Left lung (tissue), 10 donors: Measurements from ENCODE around the gene SP8. TPM values are rescaled to one million over a fixed set of nuclear protein-coding genes. Genes with fewer than 3 reads are reported as not detected.

Source experiments
- ATAC-seq: fragments of 200-7000 bp; cut with Tn5 transposase; one replicate; pipeline ENCODE4 v1.9.1; 2020; ENCODE audit warnings: moderate library complexity
- DNase-seq, 4 donors: peaks; one replicate each; pipeline ENCODE4 v3.0.0-alpha.2; 2013 to 2020
- H3K27ac ChIP-seq, 2 donors: fragments of 200-600 bp; sonication (generic) in 1 of 2; one replicate each; pipeline versions ENCODE4 v1.5.0 to v1.8.0; 2020 to 2021
- H3K27me3 ChIP-seq, 2 donors: fragments of 200-600 bp; sonication (generic) in 1 of 2; one replicate each; pipeline versions ENCODE4 v1.5.0 to v1.8.0; 2020 to 2021
- H3K36me3 ChIP-seq, 2 donors: fragments of 200-600 bp; sonication (generic) in 1 of 2; one replicate each; pipeline versions ENCODE4 v1.5.0 to v1.8.0; 2020 to 2021
- H3K4me1 ChIP-seq, 2 donors: fragments of 200-600 bp; one replicate each; pipeline ENCODE4 v1.8.0; 2021
- H3K4me3 ChIP-seq, 2 donors: fragments of 200-600 bp; sonication (generic) in 1 of 2; one replicate each; pipeline versions ENCODE4 v1.5.0 to v1.8.0; 2020 to 2021; ENCODE audit warnings: mild to moderate bottlenecking in 1 of 2
- H3K9me3 ChIP-seq, 2 donors: fragments of 200-600 bp; sonication (generic) in 1 of 2; one replicate each; pipeline versions ENCODE4 v1.5.0 to v1.8.0; 2020 to 2021
- CTCF ChIP-seq, 2 donors: fragments of 200-600 bp; sonication (generic) in 1 of 2; IDR thresholded peaks; one replicate each; pipeline versions ENCODE4 v1.5.0 to v1.8.0; 2021; ENCODE audit warnings: antibody characterized with exemption in 2 of 2
- intact Hi-C, 2 donors: fragments of 100-400 bp; cut with DNase I; formaldehyde crosslinking; loops; one replicate each; pipeline versions ENCODE4 v1.11.2 to v1.14.2; 2022
- polyA plus RNA-seq, 6 donors: library from polyadenylated mRNA; unstranded; fragments of 120-200 nt; gene quantifications; one replicate each; pipeline ENCODE4 v1.2.1, GENCODE V29; 2013; ENCODE audit not compliant: insufficient read length in 6 of 6
- total RNA-seq, 2 donors: library from RNA; stranded (reverse); fragmentation: NEBNext Ultra II Directional; extraction: Animal tissue kit (Norgen Biotek cat#: 25700); gene quantifications; one replicate each; pipeline ENCODE4 v1.2.1, GENCODE V29; 2021
- donor health status: DM: no; HTN: yes; CAD: no.
- donor health status: DM: no; HTN: no; CAD: no.

The SP8 gene
- total and polyA plus RNA-seq, 8 donors = not detected

GRCh38 chr7:20778063-20778721 lies 8.5 kb downstream of the SP8 start:
- intact Hi-C loops = loop anchor here in 1 of 2 donors (5.0 kb wide), 1 partner anchor 474 kb away; no protein-coding TSS in a partner anchor
- peaks cover 100% of the 10 kb centered on the region in 2 donors for H3K27me3 ChIP-seq
- no peaks in the 10 kb centered on the region for H3K9me3 ChIP-seq
- peak; percentile 57 to 65 for TF ChIP-seq CTCF (IDR thresholded peaks at IDR 0.05)
- DNase-seq (peak in 2 of 4 donors; percentile 68 to 83), ATAC-seq (peak; percentile 100)
- H3K4me1 ChIP-seq = peaks cover 4 to 14% of the 10 kb centered on the region in 2 donors
- H3K4me3 ChIP-seq = peak overlapping the region in 1 of 2 donors; percentile 7
- H3K36me3 ChIP-seq = no peaks in the 10 kb centered on the region
- H3K27ac ChIP-seq = no peak overlapping the region

DNA sequence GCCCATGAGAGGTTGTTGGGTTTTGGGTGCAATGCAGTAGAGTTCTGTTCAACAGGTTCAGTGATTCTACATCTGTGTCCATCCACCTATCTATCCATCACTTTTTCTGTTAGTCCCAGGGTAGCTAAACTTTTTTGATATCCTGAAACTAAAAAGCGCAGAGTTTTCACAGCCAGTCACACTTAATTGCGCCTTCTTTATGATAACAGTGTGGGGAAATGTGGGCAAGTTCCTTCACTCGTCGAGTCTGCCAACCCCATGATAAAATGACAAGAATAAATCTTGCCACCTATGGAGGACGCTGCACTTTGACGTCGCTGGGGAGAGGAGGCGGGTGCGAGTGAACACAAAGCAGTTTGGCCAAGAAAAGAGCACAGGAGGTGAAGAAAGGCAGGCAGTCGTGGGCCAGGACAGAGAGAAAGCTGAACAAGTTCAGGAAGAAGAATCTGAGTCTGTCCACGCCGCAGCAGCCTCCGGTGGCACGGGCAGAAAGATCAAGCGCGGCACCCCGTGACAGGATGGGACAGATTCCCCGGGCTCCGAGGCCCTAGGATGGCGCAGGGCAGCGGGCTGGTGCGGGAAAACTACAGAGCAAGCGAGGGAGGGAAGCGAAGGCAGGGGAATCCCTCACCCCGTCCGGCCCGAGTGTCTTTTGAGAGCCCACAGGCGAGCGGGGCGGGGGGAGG lies 9.2 kb downstream of the SP8 start:
- H3K4me1 ChIP-seq = peaks cover 4 to 14% of the 10 kb centered on the region in 2 donors
- peaks cover 98 to 100% of the 10 kb centered on the region in 2 donors for H3K27me3 ChIP-seq
- TF ChIP-seq CTCF (IDR thresholded peaks at IDR 0.05) = no peak
- DNase-seq (no peak), ATAC-seq (peak; percentile 66)
- no peaks in the 10 kb centered on the region for H3K36me3 ChIP-seq
- intact Hi-C loops = loop anchor here in 1 of 2 donors (5.0 kb wide), 1 partner anchor 475 kb away; no protein-coding TSS in a partner anchor
- H3K9me3 ChIP-seq = no peaks in the 10 kb centered on the region
- peak overlapping the region in 1 of 2 donors; percentile 7 for H3K4me3 ChIP-seq
- H3K27ac ChIP-seq = no peak overlapping the region

DNA sequence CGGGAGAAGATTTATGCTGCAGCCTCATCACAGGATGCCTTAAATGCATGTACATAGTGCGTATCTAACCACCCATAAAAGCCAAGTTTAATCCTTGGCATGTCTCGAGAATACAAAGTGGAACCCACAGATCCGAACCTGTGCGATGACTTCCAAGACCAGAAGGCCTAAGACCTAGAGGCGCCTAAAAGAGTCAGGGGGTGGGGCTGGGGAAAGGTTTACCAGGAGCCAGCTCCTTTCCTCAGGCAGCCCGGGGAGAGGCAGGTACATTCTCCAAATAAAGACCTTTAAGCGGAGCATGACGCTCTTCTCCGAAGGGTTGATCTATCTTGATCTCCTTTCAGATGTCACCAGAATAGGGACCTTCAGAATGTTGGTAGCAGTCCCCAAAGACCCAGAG lies 9.7 kb downstream of the SP8 start:
- ATAC-seq (no peak), DNase-seq (no peak)
- intact Hi-C loops = loop anchor here in 1 of 2 donors (5.0 kb wide), 1 partner anchor 475 kb away; no protein-coding TSS in a partner anchor
- Histone ChIP-seq H3K27me3 (peaks cover 98 to 100% of the 10 kb centered on the region in 2 donors), H3K27ac (no peak overlapping the region), H3K9me3 (no peaks in the 10 kb centered on the region), H3K4me3 (no peak overlapping the region), H3K4me1 (peaks cover 4 to 14% of the 10 kb centered on the region in 2 donors), H3K36me3 (no peaks in the 10 kb centered on the region)
- no peak for TF ChIP-seq CTCF (IDR thresholded peaks at IDR 0.05)

DNA sequence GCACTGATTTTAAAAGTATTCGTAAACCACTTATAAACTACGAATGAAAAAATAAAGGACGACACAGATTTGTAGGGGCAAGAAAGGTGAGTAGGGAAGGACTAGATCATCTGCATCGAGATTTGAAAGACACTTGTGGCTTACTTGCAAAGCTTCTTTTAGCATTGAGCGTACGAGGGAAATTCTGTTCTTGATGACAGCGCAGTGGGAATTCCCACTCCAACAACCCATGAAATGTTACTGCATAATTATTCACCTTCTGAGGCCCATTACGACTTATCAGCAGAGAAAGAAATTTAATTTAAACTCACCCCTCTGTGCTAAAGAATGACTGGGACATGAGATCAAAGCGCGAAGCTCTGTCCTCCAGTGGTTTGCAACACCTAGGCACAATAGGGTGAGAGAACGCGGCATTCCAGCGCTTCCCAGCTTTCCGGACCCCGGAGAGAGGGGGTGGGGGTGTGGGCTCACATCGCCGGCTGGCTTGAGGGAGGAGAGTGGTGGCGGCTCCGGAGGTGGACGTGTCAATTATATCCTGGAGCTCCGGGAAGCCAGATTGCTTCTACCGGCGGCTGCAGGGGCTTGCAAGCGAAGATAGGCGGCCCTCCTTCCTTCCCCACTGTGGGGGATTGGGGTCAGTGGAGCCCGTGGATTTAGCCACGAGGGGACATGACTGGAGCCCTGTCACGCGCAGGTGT lies 10.3 kb downstream of the SP8 start:
- TF ChIP-seq CTCF (IDR thresholded peaks at IDR 0.05) = no peak
- intact Hi-C loops = loop anchor here in 1 of 2 donors (5.0 kb wide), 1 partner anchor 476 kb away; no protein-coding TSS in a partner anchor
- Histone ChIP-seq H3K36me3 (no peaks in the 10 kb centered on the region), H3K4me3 (no peak overlapping the region), H3K27me3 (peaks cover 93 to 100% of the 10 kb centered on the region in 2 donors), H3K9me3 (no peaks in the 10 kb centered on the region), H3K27ac (no peak overlapping the region), H3K4me1 (peaks cover 4 to 14% of the 10 kb centered on the region in 2 donors)
- ATAC-seq = no peak
- no peak for DNase-seq
